AG10803 (cell line): ENCODE measurements around the gene ETNPPL.
"Not testable (repeated sequence)": the region's sequence is repeated elsewhere in the genome, so short reads cannot be mapped to it uniquely, and the experiment has no call there.

Experiments used
- DNase-seq: peaks from one replicate; pipeline ENCODE4 v3.0.0; 2010; ENCODE audit warnings: low read depth
- H3K4me3 ChIP-seq: 2 replicates; pipeline ENCODE4 v1.5.1; 2011; ENCODE audit warnings: mild to moderate bottlenecking, low read length, control low read depth
- TF ChIP-seq, protein P1 (sequence below): conservative IDR thresholded peaks from 2 replicates; pipeline ENCODE4 v1.5.1; 2011; ENCODE audit warnings: mild to moderate bottlenecking, low read length, control low read depth, inconsistent platforms

ETNPPL gene

DNA sequence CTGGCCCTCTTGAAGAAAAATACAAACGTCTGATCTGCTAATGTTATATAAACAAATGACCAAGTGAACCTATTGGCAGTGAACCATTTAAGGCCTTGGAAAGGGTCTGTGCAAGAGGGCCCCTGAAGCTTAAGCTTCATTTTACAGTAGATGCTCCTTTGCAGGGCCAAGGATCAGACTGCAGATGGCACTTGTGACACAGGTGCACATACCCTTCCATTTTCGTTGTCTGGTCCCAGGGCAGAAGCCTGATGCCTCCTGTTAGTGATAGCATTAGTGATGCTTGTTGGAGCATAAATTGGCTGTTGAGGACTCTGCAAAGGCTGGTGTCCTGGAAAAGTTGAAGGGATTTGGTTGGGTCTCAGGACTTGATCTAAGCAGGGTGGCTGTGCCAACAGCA, 46.5 kb downstream of the ETNPPL start:
- H3K4me3 ChIP-seq = no peak overlapping the region
- TF ChIP-seq, protein P1, sequence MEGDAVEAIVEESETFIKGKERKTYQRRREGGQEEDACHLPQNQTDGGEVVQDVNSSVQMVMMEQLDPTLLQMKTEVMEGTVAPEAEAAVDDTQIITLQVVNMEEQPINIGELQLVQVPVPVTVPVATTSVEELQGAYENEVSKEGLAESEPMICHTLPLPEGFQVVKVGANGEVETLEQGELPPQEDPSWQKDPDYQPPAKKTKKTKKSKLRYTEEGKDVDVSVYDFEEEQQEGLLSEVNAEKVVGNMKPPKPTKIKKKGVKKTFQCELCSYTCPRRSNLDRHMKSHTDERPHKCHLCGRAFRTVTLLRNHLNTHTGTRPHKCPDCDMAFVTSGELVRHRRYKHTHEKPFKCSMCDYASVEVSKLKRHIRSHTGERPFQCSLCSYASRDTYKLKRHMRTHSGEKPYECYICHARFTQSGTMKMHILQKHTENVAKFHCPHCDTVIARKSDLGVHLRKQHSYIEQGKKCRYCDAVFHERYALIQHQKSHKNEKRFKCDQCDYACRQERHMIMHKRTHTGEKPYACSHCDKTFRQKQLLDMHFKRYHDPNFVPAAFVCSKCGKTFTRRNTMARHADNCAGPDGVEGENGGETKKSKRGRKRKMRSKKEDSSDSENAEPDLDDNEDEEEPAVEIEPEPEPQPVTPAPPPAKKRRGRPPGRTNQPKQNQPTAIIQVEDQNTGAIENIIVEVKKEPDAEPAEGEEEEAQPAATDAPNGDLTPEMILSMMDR = no peak
- DNase-seq = no peak

DNA sequence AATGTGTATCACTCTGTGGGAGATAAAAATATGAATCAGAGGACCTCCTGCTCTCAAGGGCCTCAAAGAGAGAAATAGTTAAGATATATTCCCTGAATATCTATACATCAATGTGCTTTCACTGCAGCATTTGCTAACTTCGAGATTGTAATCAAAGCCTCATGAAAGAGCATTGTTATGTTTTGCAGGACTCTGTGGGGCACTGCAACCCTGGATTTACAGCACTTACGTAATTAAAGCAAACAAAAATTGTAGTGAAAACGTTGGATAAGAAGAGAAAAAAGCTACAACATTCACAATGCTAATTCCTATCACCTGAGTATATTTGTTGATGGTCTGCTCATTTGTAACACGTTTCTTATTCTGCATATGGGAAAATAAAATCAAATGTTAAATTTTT, 48.0 kb downstream of the ETNPPL start:
- TF ChIP-seq, protein P1 = no peak
- no peak for DNase-seq
- no peak overlapping the region for H3K4me3 ChIP-seq

DNA sequence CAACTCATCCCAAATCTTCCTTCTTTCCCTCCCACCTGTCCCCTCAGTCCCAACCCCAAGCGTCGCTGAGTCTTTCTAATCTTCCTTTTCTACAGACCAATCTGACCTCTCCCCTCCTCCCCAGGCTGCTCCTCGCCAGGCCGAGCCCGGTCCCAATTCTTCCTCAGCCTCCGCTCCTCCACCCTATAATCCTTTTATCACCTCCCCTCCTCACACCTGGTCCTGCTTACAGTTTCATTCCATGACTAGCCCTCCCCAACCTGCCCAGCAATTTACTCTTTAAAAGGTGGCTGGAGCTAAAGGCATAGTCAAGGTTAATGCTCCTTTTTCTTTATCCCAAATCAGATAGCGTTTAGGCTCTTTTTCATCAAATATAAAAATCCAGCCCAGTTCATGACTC, 52.3 kb downstream of the ETNPPL start:
- DNase-seq, H3K4me3 ChIP-seq: not testable (repeated sequence)

DNA sequence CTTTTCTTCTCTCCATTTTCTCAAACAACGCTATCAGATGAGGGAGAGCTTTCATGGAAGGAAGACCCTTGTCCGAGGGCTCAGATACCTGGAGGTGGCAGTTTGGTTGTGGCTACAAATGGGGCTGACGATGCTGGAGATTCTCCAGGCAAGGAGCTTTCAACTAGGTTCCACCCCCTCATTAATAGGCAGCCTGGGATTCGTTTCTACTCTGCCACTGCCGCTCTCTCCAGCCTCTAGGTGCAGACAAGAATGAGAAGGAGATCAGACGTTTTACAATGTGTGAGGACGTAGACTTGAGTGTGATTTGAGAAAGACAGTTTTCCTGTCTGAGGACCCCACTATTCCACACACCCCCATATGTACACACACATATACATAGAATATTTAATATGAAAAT, 53.1 kb downstream of the ETNPPL start:
- no peak overlapping the region for H3K4me3 ChIP-seq
- no peak for DNase-seq
- TF ChIP-seq, protein P1 = no peak

DNA sequence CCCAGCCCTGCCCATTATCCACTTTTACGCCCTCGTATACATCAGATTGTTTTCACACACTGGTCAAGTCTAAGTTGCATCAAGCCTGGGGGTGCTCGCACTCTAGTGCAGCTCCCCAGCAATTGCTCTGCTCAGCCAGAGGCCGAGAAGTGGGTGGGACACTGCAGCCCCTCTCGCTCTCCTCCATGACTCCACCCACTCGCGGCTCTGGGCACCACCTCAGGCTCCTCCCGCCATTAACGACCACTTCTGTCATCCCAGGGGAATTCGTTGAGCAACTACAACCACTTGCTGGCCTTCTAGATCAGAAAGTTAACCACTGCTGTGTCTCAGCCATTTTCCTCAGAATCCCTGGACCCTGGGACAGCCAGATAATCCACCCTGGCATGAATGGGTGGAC, 53.6 kb downstream of the ETNPPL start:
- TF ChIP-seq, protein P1 = no peak
- no peak overlapping the region for H3K4me3 ChIP-seq
- DNase-seq = no peak

DNA sequence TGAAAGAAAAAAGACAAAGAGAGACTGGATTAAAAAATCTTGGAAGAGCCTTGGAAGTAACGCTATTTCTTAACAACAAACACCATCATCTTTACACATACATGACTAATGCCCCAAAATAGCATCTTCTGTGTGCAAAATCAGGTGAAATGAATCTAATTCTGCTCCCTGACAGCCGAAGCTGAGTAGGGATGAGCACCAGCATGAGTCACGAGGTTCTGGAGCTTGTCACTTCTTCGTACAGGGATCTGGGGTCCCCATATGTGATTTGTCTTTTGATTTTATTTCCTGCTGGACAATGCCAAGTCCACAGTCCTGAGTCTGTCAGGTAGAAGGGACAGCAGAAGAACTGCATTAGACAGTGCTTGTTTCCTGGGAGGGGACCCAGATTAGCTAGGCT, 56.6 kb downstream of the ETNPPL start:
- no peak overlapping the region for H3K4me3 ChIP-seq
- TF ChIP-seq, protein P1 = no peak
- DNase-seq = no peak

DNA sequence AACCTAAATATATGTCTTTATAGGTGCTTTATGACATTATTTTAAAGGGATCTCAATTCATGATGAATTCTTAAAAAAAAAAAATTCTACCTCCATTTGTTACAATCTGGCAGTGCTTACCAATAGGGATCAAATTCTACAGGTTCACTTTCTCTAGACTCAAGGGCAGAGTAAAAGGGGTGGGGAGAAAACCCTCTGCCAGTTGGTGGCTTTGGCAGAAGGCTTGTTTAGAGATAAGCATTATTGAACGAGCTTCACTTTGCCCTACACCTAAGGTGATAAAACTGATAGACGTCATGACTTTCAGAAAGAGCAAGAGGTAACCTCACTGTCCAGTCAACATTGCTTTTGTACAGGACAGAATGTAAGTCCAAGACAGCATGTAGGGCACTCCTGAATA, 58.9 kb downstream of the ETNPPL start:
- TF ChIP-seq, protein P1 = no peak
- no peak for DNase-seq
- no peak overlapping the region for H3K4me3 ChIP-seq

DNA sequence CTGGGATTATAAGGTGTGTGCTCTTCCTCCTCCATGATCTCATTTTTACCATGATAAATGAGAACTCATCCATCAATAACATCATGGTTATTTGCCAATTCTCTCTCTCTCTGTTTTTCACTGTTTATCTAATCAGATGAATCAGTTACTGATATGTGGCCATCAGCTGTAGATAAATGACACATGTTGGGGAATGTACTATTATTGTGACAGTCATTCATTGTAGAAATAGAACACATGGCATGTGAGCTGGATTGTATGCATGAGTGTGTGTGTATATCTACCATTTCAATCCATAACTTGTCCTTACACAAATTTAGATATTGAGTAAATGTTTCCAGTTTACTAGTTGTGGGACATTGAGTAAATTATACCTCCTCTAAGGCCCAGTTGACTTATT, 59.5 kb downstream of the ETNPPL start:
- TF ChIP-seq, protein P1 = no peak
- no peak for DNase-seq
- no peak overlapping the region for H3K4me3 ChIP-seq
